ENCODE measurements around the gene SERINC1.

SERINC1 gene

DNA sequence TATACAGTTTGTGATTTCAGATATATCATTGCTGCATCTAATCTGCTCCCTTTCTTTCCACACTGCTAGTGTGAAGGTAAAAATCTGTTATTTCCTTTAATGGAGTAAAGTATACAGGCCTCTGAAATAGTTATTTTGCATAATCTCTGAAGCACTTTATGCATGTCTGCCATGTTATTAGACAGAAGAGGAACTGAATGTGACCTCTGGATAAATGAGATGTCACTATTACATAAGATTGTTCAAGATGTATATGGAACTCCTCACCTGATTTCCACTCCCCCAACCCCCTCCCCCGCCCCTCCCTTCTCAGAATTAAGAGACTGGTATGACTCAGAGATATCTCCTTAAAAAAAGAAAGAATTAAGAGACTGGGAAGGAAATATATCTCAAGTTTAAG lies 26.3 kb downstream of the SERINC1 start:
- CTCF ChIA-PET: no interaction called here
- H3K27ac ChIP-seq: no peak overlapping the region
- TF ChIP-seq, protein P1, sequence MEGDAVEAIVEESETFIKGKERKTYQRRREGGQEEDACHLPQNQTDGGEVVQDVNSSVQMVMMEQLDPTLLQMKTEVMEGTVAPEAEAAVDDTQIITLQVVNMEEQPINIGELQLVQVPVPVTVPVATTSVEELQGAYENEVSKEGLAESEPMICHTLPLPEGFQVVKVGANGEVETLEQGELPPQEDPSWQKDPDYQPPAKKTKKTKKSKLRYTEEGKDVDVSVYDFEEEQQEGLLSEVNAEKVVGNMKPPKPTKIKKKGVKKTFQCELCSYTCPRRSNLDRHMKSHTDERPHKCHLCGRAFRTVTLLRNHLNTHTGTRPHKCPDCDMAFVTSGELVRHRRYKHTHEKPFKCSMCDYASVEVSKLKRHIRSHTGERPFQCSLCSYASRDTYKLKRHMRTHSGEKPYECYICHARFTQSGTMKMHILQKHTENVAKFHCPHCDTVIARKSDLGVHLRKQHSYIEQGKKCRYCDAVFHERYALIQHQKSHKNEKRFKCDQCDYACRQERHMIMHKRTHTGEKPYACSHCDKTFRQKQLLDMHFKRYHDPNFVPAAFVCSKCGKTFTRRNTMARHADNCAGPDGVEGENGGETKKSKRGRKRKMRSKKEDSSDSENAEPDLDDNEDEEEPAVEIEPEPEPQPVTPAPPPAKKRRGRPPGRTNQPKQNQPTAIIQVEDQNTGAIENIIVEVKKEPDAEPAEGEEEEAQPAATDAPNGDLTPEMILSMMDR (conservative IDR thresholded peaks at IDR 0.05; ENCODE audit: low read depth): no peak
- no peak for DNase-seq (ENCODE audit: low spot score)
- POLR2A ChIA-PET (ENCODE audit: low non-redundant PET): no interaction called here

DNA sequence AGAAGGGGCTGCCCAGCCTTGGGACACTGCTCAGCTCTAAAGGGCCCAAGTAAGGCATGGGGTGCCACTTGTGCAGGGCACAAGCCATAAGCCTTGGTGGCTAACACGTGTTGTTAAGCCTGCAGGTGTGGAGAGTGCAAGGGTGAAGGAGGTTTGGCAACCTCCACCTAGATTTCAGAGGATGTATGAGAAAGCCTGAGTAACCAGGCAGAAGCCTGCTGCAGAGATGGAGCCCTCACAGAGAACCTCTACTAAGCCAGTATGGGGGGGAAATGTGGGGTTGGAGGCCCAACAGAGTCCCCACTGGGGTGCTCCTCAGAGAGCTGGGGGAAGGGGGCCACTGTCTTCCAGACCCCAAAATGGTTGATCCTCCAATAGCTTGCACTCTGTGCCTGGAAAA lies 32.6 kb downstream of the SERINC1 start:
- CTCF ChIA-PET: no interaction called here
- no peak for DNase-seq (ENCODE audit: low spot score)
- POLR2A ChIA-PET (ENCODE audit: low non-redundant PET): no interaction called here
- H3K27ac ChIP-seq: no peak overlapping the region
- TF ChIP-seq, protein P1 (conservative IDR thresholded peaks at IDR 0.05; ENCODE audit: low read depth): no peak

- TF ChIP-seq, protein P1 (conservative IDR thresholded peaks at IDR 0.05; ENCODE audit: low read depth): no peak
- no peak for DNase-seq (ENCODE audit: low spot score)
- no peak overlapping the region for H3K27ac ChIP-seq
- POLR2A ChIA-PET (ENCODE audit: low non-redundant PET): no interaction called here
- CTCF ChIA-PET: no interaction called here
These were observed 38.8 kb downstream of the SERINC1 start for GRCh38 chr6:122432816-122433215.

- POLR2A ChIA-PET (ENCODE audit: low non-redundant PET): no interaction called here
- H3K27ac ChIP-seq: no peak overlapping the region
- TF ChIP-seq, protein P1 (conservative IDR thresholded peaks at IDR 0.05; ENCODE audit: low read depth): no peak
- CTCF ChIA-PET: interaction anchor here (0.5 to 1.0 kb wide), 3 partner anchors 23 to 284 kb away, joined by 3 read pairs; no protein-coding TSS in a partner anchor
- no peak for DNase-seq (ENCODE audit: low spot score)
These were observed 39.8 kb downstream of the SERINC1 start for GRCh38 chr6:122431780-122432179.

DNA sequence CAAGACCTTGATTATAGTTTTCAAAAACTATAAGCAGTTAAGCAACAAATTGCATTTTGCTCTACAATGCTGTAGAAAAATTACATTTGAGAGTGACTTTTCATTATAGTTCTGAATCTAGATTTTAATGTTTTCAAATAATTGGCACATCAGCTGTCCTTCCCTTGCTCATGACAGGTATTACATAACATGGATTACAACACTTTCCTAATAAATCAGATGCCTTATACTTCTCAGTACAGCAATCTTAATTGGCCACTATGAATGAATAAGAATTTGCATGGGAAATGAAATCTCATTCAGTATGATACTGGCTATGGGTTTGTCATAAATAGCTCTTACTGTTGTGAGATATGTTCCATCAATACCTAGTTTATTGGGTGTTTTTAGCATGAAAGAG lies 42.3 kb downstream of the SERINC1 start:
- CTCF ChIA-PET: interaction anchor here (0.6 kb wide), 1 partner anchor 239 kb away, joined by 3 read pairs; no protein-coding TSS in a partner anchor
- POLR2A ChIA-PET (ENCODE audit: low non-redundant PET): no interaction called here
- TF ChIP-seq, protein P1 (conservative IDR thresholded peaks at IDR 0.05; ENCODE audit: low read depth): no peak
- DNase-seq (ENCODE audit: low spot score): no peak
- H3K27ac ChIP-seq: no peak overlapping the region

GRCh38 chr6:122428781-122429180 lies 42.8 kb downstream of the SERINC1 start:
- no peak for DNase-seq (ENCODE audit: low spot score)
- TF ChIP-seq, protein P1 (conservative IDR thresholded peaks at IDR 0.05; ENCODE audit: low read depth): no peak
- CTCF ChIA-PET: interaction anchor here (0.6 kb wide), 1 partner anchor 240 kb away, joined by 3 read pairs; no protein-coding TSS in a partner anchor
- no peak overlapping the region for H3K27ac ChIP-seq
- POLR2A ChIA-PET (ENCODE audit: low non-redundant PET): no interaction called here

- CTCF ChIA-PET: no interaction called here
- DNase-seq (ENCODE audit: low spot score): no peak
- POLR2A ChIA-PET (ENCODE audit: low non-redundant PET): no interaction called here
- TF ChIP-seq, protein P1 (conservative IDR thresholded peaks at IDR 0.05; ENCODE audit: low read depth): no peak
- H3K27ac ChIP-seq: no peak overlapping the region
These were observed 45.0 kb downstream of the SERINC1 start for GRCh38 chr6:122426597-122426996.

Measured in RWPE1 (cell line).